Astrocyte of the hippocampus (primary cell): ENCODE measurements around the gene DIAPH2.
A peak's percentile ranks its signal among the peaks of the same experiment; 100 is the strongest.
"Not testable (repeated sequence)": the region's sequence is repeated elsewhere in the genome, so short reads cannot be mapped to it uniquely, and the experiment has no call there.

Experiments
- DNase-seq: peaks from one replicate; pipeline ENCODE4 v3.0.0; 2011; ENCODE audit warnings: low read depth, low spot score

The DIAPH2 gene

GRCh38 chrX:96684339-96685209 is at the start of gene DIAPH2:
Gene DIAPH2, plus strand, starts transcription at chrX:96684842.
- DNase-seq: peak; percentile 77

GRCh38 chrX:96650023-96650422 is 34.6 kb upstream of the DIAPH2 start:
- DNase-seq: no peak

- DNase-seq: no peak
These were observed 28.6 kb upstream of the DIAPH2 start for GRCh38 chrX:96655947-96656623.

GRCh38 chrX:96682516-96682915 is 2.1 kb upstream of the DIAPH2 start:
- DNase-seq: no peak

- peak; percentile 0 for DNase-seq
These were observed 674 bp upstream of the DIAPH2 start for GRCh38 chrX:96683997-96684338.

- DNase-seq: peak; percentile 41
These were observed 813 bp downstream of the DIAPH2 start for GRCh38 chrX:96685210-96686099.

GRCh38 chrX:96687776-96688175 is 3.1 kb downstream of the DIAPH2 start:
- DNase-seq: no peak

- DNase-seq: no peak
These were observed 4.1 kb downstream of the DIAPH2 start for GRCh38 chrX:96688789-96689188.

- DNase-seq: no peak
These were observed 5.3 kb downstream of the DIAPH2 start for GRCh38 chrX:96689991-96690390.

- no peak for DNase-seq
These were observed 7.8 kb downstream of the DIAPH2 start for GRCh38 chrX:96692454-96692853.

- DNase-seq: no peak
These were observed 8.2 kb downstream of the DIAPH2 start for GRCh38 chrX:96692890-96693289.

GRCh38 chrX:96693407-96693806 is 8.8 kb downstream of the DIAPH2 start:
- no peak for DNase-seq

- no peak for DNase-seq
These were observed 11.8 kb downstream of the DIAPH2 start for GRCh38 chrX:96696462-96696861.

- no peak for DNase-seq
These were observed 16.0 kb downstream of the DIAPH2 start for GRCh38 chrX:96700625-96701024.

- DNase-seq: no peak
These were observed 18.7 kb downstream of the DIAPH2 start for GRCh38 chrX:96703379-96703778.

GRCh38 chrX:96703816-96704215 is 19.2 kb downstream of the DIAPH2 start:
- DNase-seq: peak; percentile 9

- DNase-seq: no peak
These were observed 20.0 kb downstream of the DIAPH2 start for GRCh38 chrX:96704629-96705028.

GRCh38 chrX:96705905-96706304 is 21.3 kb downstream of the DIAPH2 start:
- DNase-seq: no peak

GRCh38 chrX:96707804-96708203 is 23.2 kb downstream of the DIAPH2 start:
- no peak for DNase-seq

- DNase-seq: no peak
These were observed 25.4 kb downstream of the DIAPH2 start for GRCh38 chrX:96710031-96710430.

- no peak for DNase-seq
These were observed 28.7 kb downstream of the DIAPH2 start for GRCh38 chrX:96713303-96713702.

- not testable (repeated sequence) for DNase-seq
These were observed 29.8 kb downstream of the DIAPH2 start for GRCh38 chrX:96714393-96714792.
